Prostate gland (tissue), 2 donors: Measurements from ENCODE around the gene CFAP46. TPM values are rescaled to one million over a fixed set of nuclear protein-coding genes. Genes with fewer than 3 reads are reported as not detected.
"Not testable (repeated sequence)": the region's sequence is repeated elsewhere in the genome, so short reads cannot be mapped to it uniquely, and the experiment has no call there.

Experiments
- DNase-seq: peaks from one replicate; pipeline ENCODE4 v3.0.0-alpha.2; 2019; ENCODE audit warnings: low spot score
- H3K27ac ChIP-seq, 2 donors: fragments of 200-600 bp; sonication (generic); 2 replicates each; pipeline ENCODE4 v1.5.1; 2017 to 2019
- H3K27me3 ChIP-seq: fragments of 200-600 bp; sonication (generic); replicated peaks from 2 replicates; pipeline ENCODE4 v1.5.1; 2019; ENCODE audit not compliant: insufficient read depth
- H3K36me3 ChIP-seq, 2 donors: fragments of 200-600 bp; sonication (generic); 1 replicate in 1 of 2; 2 replicates in 1 of 2; pipeline versions ENCODE4 v1.5.1 to v1.8.1; 2017 to 2019
- H3K4me1 ChIP-seq: fragments of 200-600 bp; sonication (generic); replicated peaks from 2 replicates; pipeline ENCODE4 v1.5.1; 2019
- H3K4me3 ChIP-seq, 2 donors: fragments of 200-600 bp; sonication (generic); 2 replicates each; pipeline ENCODE4 v1.5.1; 2017 to 2019
- H3K9me3 ChIP-seq: fragments of 200-600 bp; sonication (generic); 2 replicates; pipeline ENCODE4 v1.5.1; 2017
- POLR2A ChIP-seq: fragments of 450-650 bp; IDR thresholded peaks from one replicate; pipeline ENCODE4 v1.6.1; 2016; ENCODE audit warnings: antibody characterized with exemption, mild to moderate bottlenecking
- POLR2AphosphoS5 ChIP-seq: sonication (generic); formaldehyde crosslinking; IDR thresholded peaks from one replicate; pipeline ENCODE4 v1.6.1; 2017; ENCODE audit warnings: antibody characterized with exemption
- WGBS: methylation state at CpG from one replicate; pipeline ENCODE4 v1.1.5; 2018; 5-methylcytosine and 5-hydroxymethylcytosine counted together
- intact Hi-C: fragments of 100-400 bp; cut with DNase I; formaldehyde crosslinking; loops from one replicate; pipeline ENCODE4 v1.14.2; 2022
- total RNA-seq, 2 donors: library from RNA; depleted of rRNA; stranded (reverse); fragments of >200 nt; gene quantifications; one replicate each; pipeline ENCODE4 v1.1.0, GENCODE V29; 2016
- TF ChIP-seq, protein P1 (sequence below), 4 experiments: fragments of 200-600 bp in 2 of 4; fragments of 450-650 bp in 2 of 4; sonication (generic) in 2 of 4; IDR thresholded peaks; 1 replicate in 3 of 4; 2 replicates in 1 of 4; pipeline ENCODE4 v1.5.1; 2016 to 2019; ENCODE audit warnings: antibody characterized with exemption in 4 of 4, mild to moderate bottlenecking in 2 of 4, moderate library complexity in 2 of 4

CFAP46 gene
- total RNA-seq, 2 donors from 2014 or later = 1.4 to 9.3 TPM

DNA sequence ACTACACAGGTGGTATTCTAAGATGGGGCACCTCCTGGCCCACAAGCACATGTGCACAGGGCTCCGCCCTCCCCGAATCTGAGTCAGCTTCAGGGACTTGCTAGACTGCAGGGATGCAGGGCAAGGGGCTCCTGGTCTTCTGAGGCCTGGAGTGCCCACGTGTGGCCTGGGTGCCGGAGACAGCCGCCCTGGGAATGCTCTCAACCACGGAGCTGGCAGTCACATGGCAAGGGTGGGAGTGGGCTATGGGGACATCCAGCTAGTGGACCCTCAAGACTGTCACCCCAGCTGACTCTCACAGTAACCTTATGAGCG, 42.7 kb downstream of the CFAP46 start:
- no peak for DNase-seq
- WGBS = 85% methylated on average over 7 of the region's 7 CpGs
- intact Hi-C loops = no loop called here
- H3K36me3 ChIP-seq = no peaks in the 10 kb centered on the region
- no peak overlapping the region for H3K27ac ChIP-seq
- no peak overlapping the region for H3K4me3 ChIP-seq
- TF ChIP-seq POLR2AphosphoS5 = no peak
- TF ChIP-seq, protein P1, sequence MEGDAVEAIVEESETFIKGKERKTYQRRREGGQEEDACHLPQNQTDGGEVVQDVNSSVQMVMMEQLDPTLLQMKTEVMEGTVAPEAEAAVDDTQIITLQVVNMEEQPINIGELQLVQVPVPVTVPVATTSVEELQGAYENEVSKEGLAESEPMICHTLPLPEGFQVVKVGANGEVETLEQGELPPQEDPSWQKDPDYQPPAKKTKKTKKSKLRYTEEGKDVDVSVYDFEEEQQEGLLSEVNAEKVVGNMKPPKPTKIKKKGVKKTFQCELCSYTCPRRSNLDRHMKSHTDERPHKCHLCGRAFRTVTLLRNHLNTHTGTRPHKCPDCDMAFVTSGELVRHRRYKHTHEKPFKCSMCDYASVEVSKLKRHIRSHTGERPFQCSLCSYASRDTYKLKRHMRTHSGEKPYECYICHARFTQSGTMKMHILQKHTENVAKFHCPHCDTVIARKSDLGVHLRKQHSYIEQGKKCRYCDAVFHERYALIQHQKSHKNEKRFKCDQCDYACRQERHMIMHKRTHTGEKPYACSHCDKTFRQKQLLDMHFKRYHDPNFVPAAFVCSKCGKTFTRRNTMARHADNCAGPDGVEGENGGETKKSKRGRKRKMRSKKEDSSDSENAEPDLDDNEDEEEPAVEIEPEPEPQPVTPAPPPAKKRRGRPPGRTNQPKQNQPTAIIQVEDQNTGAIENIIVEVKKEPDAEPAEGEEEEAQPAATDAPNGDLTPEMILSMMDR (IDR thresholded peaks at IDR 0.05) = no peak
- no peak for TF ChIP-seq POLR2A
- H3K27me3 ChIP-seq = no peaks in the 10 kb centered on the region
- no peaks in the 10 kb centered on the region for H3K9me3 ChIP-seq
- no peaks in the 10 kb centered on the region for H3K4me1 ChIP-seq

DNA sequence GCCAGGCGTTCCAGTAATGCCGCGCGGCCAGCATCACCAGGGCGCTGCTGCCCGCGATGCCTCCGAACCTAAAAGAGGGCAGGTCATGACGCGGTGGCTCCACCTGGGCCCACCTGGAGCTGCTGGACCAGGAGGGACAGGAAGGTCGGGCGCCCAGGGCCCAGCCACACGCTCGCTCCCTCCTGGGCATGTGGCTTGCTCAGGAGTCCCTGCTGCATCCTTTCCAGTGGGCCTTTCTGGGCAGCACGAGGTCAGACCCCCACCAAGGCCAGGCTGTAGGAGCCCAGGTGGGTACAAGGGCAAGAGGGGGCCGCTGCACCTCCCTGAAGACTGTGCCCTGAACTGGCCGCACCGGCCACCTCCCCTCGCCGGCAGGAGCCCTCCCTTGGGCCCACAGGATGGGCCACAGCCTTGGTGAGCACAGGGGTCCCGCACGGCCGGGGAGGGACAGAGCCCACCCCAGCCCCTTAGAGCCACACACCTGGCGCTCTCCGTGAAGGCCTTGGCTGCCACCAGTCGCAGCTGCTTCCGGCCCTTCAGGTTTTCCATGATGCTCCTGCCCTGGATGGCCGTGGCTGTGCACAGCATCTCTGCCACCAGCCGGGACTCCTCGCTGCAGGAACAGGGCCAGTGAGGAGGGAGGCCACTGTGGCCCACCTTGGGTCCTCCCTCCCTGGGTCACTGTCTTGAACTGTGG, 43.2 kb downstream of the CFAP46 start:
- 91% methylated on average over 24 of the region's 30 CpGs for WGBS
- Histone ChIP-seq H3K36me3 (no peaks in the 10 kb centered on the region), H3K4me3 (no peak overlapping the region), H3K27me3 (no peaks in the 10 kb centered on the region), H3K27ac (no peak overlapping the region), H3K9me3 (no peaks in the 10 kb centered on the region), H3K4me1 (no peaks in the 10 kb centered on the region)
- TF ChIP-seq, protein P1 (IDR thresholded peaks at IDR 0.05) = no peak
- TF ChIP-seq POLR2A = no peak
- TF ChIP-seq POLR2AphosphoS5 = no peak
- intact Hi-C loops = no loop called here
- no peak for DNase-seq

DNA sequence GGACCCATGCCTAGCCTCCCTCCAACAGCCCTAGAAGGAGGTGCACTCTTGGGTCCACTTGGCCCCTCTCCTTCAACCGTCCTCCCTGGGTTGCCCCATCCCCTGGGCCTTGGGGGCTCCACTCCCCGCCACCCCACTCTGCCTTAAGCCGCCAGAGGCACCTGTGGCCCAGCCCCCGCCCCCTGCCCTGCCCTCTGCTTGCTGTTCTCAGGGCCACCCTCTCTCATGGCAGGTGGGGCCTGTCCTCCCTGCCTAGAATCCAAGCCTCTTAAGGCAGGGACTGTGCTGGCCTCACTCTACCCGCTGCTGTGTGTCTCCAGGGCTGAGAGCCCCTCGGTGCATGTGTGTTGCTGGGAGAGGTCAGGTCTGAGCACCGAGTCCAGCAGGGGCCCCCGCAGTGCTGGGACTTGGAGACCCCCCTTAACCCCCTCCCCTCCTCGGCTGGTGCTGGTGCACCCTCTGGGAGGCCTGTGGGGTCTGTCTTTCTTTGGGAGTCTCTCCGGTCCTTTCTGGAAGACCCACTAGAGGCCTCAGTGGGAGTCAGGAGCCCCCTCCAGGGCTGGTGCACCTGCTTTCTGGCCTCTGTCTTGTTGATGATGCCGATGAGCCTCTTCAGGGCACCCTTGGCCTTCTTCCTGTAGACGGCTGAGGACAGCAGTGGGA, 43.8 kb downstream of the CFAP46 start:
- Histone ChIP-seq H3K4me1 (no peaks in the 10 kb centered on the region), H3K27me3 (no peaks in the 10 kb centered on the region), H3K4me3 (no peak overlapping the region), H3K36me3 (no peaks in the 10 kb centered on the region), H3K9me3 (no peaks in the 10 kb centered on the region), H3K27ac (no peak overlapping the region)
- intact Hi-C loops = no loop called here
- WGBS = 84% methylated on average over 11 of the region's 12 CpGs
- no peak for DNase-seq
- TF ChIP-seq POLR2AphosphoS5 (no peak), POLR2A (no peak)
- TF ChIP-seq, protein P1 (IDR thresholded peaks at IDR 0.05) = no peak

DNA sequence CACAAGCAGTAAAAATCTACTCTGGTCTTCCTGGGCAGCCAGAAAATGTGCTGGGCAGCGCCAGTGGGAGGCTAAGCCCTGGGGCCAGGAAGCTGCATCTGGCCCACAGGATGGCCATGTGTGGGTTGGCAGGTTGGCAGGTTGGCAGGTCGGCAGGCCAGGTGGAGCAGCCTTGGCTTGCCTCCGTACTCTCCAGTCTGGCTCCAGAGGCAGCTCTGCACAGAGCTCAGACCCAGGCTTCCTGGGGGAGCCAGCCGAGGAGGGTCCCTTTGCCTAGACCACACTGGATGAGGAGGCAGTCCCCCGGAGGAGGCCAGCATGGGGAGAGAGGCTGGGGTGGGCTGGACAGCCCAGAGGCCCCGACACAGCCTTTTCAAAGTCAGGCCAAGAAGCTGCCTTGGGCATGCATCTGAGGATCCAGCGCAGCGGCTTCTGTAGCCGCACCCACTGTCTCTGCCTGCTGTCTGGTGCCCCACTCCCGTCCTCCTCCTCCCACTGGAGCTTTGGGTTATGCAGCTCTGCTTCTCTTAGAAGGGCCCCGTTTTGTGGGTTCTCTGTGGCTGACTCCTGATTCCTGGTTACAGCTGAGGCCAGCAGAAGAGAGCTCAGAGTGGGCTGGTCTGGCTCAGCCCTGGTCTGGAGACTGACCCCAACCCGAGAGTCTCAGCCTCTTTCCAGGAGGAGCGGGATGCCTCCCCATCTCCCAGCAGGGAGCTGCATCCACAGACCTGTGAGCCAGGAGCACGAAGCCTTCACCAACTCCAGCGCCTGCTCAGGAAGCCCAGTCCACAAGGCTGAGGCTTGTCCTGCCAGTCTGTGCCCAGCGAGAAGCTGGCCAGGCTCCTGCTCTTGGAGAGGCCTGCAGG, 44.6 kb downstream of the CFAP46 start:
- Histone ChIP-seq H3K27me3 (no peaks in the 10 kb centered on the region), H3K36me3 (no peaks in the 10 kb centered on the region), H3K4me1 (no peaks in the 10 kb centered on the region), H3K9me3 (no peaks in the 10 kb centered on the region), H3K4me3 (no peak overlapping the region), H3K27ac (no peak overlapping the region)
- no peak for DNase-seq
- TF ChIP-seq POLR2A = no peak
- intact Hi-C loops = no loop called here
- WGBS = 79% methylated on average over 13 of the region's 16 CpGs

DNA sequence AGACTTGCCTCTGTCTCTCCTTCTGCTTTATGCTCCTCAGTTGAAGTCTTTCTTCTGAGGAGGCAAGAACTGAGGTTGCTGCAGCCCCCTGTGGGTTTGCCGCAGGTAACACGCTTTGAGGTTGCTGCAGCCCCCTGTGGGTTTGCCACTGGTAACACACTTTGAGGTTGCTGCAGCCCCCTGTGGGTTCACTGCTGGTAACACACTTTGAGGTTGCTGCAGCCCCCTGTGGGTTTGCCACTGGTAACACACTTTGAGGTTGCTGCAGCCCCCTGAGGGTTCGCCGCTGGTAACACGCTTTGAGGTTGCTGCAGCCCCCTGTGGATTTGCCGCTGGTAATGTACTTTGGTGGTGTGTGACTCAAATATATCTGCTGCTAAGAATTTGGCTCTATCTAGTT, 48.6 kb downstream of the CFAP46 start:
- H3K9me3 ChIP-seq, H3K27me3 ChIP-seq, H3K4me1 ChIP-seq, H3K27ac ChIP-seq, intact Hi-C loops, H3K36me3 ChIP-seq, DNase-seq, H3K4me3 ChIP-seq: not testable (repeated sequence)
- 86% methylated on average over 6 of the region's 6 CpGs for WGBS
